GM20431 (cell line): ENCODE data around the gene MOCOS.
"Not testable (repeated sequence)": the region's sequence is repeated elsewhere in the genome, so short reads cannot be mapped to it uniquely, and the experiment has no call there.

Experiments used
- in situ Hi-C: fragments of 300-500 bp; cut with MseI, MboI; formaldehyde crosslinking; loops from one replicate; pipeline ENCODE4 v1.15.0; 2020; ENCODE audit warnings: low sequenced_read_pairs; ENCODE audit not compliant: unreplicated experiment

Gene MOCOS

GRCh38 chr18:36199691-36200295 lies 12.5 kb downstream of the MOCOS start:
- in situ Hi-C loops: no loop called here

GRCh38 chr18:36200354-36200771 lies 13.1 kb downstream of the MOCOS start:
- in situ Hi-C loops: no loop called here

GRCh38 chr18:36201765-36202164 lies 14.5 kb downstream of the MOCOS start:
- in situ Hi-C loops: no loop called here

GRCh38 chr18:36203360-36203895 lies 16.1 kb downstream of the MOCOS start:
- in situ Hi-C loops: no loop called here

- in situ Hi-C loops: no loop called here
Measured at GRCh38 chr18:36205166-36205565, 17.9 kb downstream of the MOCOS start.

GRCh38 chr18:36207303-36207702 lies 20.0 kb downstream of the MOCOS start:
- in situ Hi-C loops: no loop called here

- in situ Hi-C loops: not testable (repeated sequence)
Measured at GRCh38 chr18:36207969-36208368, 20.7 kb downstream of the MOCOS start.

- in situ Hi-C loops: no loop called here
Measured at GRCh38 chr18:36211612-36212065, 24.3 kb downstream of the MOCOS start.

GRCh38 chr18:36212301-36213171 lies 25.2 kb downstream of the MOCOS start:
- in situ Hi-C loops: no loop called here

GRCh38 chr18:36214811-36215210 lies 27.5 kb downstream of the MOCOS start:
- in situ Hi-C loops: no loop called here

GRCh38 chr18:36215577-36215976 lies 28.3 kb downstream of the MOCOS start:
- in situ Hi-C loops: no loop called here

GRCh38 chr18:36217348-36217747 lies 30.1 kb downstream of the MOCOS start:
- in situ Hi-C loops: no loop called here

GRCh38 chr18:36229188-36229587 lies 41.9 kb downstream of the MOCOS start:
- in situ Hi-C loops: no loop called here

GRCh38 chr18:36240510-36240909 lies 53.2 kb downstream of the MOCOS start:
- in situ Hi-C loops: not testable (repeated sequence)

- in situ Hi-C loops: no loop called here
Measured at GRCh38 chr18:36241831-36242230, 54.5 kb downstream of the MOCOS start.

- in situ Hi-C loops: no loop called here
Measured at GRCh38 chr18:36247036-36247435, 59.7 kb downstream of the MOCOS start.

GRCh38 chr18:36249392-36249791 lies 62.1 kb downstream of the MOCOS start:
- in situ Hi-C loops: no loop called here

- in situ Hi-C loops: no loop called here
Measured at GRCh38 chr18:36250827-36251226, 63.5 kb downstream of the MOCOS start.

GRCh38 chr18:36255072-36255698 lies 67.9 kb downstream of the MOCOS start:
- in situ Hi-C loops: no loop called here

GRCh38 chr18:36256094-36256493 lies 68.8 kb downstream of the MOCOS start:
- in situ Hi-C loops: no loop called here

GRCh38 chr18:36262971-36263370 lies 75.7 kb downstream of the MOCOS start:
- in situ Hi-C loops: no loop called here
